Activated T-cell treated with anti-CD3 and anti-CD28 coated beads for 48 hours (primary cell): Measurements from ENCODE around the gene SNX7.

Experiments used
- DNase-seq: peaks from one replicate; pipeline ENCODE4 v3.0.0-alpha.2; 2020; ENCODE audit warnings: low read depth

SNX7 gene

DNA sequence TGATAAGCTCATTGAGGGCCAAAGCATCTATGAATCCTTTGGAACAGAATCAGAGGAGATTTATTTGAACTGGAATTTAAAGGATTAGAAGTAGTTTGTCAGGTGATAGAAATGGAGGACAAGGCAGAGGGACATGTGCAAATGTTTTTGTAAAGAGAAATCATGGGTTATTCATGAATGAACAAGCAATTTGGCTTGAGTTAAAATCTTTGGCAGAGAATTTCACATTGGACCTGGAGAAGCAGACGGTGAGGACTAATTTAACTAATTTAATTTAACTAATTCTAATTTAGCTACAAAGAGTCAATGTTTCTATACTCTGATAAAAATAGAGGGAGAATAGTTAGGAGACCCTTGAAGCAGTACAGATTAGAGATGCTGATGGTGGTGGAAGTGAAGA lies 36.3 kb downstream of the SNX7 start:
- DNase-seq: no peak

DNA sequence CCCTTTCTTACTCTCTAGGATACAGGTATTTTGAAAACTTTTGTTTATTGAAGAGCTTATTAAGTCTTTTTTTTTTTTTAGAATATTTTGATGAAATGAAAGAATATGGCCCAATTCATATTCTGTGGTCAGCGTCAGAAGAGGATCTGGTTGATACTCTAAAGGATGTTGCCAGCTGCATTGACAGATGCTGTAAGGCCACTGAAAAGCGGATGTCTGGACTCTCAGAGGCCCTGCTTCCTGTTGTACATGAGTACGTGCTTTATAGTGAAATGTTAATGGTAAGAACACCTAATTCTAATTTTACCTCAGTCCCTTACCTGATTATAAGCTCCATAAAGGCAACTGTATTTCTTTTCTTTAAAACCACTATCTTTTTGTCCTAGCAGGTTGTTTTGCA lies 37.1 kb downstream of the SNX7 start:
- DNase-seq: no peak

DNA sequence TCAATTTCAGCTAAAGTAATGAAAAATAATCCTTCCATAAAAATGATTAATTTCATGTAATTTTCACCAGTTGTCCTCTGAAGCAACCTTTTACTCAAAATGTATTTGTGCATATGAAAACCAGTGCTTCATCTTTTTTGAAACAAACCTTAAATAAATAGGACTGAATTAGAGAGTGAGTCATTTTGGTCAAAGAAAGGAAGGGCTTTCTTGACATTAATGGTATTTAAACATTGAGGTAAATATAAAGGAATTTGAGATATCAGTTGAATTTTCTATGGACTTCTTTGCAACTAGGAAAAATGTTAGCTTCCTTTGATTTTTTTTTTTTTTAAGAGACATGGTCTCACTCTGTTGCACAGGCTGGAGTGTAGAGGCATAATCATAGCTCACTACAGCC lies 38.7 kb downstream of the SNX7 start:
- DNase-seq: no peak

DNA sequence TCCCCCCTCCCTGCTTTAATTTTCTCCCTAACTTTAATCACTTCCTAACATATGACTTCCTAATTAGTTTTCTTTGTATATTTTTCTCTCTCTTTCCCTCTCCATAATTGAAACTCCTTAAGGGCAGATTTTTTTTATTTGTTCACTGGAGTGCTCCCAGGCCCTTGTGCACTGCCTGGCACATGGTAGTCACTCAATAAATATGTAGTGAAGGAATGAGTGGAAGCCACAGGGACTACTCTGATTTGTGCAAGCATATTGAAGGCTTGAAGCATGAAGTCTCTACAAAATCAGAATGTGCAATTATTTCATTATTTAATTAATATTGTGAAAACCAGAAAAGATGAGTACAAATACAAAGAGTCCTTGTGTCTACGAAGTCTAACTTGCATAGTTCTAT lies 41.5 kb downstream of the SNX7 start:
- no peak for DNase-seq

DNA sequence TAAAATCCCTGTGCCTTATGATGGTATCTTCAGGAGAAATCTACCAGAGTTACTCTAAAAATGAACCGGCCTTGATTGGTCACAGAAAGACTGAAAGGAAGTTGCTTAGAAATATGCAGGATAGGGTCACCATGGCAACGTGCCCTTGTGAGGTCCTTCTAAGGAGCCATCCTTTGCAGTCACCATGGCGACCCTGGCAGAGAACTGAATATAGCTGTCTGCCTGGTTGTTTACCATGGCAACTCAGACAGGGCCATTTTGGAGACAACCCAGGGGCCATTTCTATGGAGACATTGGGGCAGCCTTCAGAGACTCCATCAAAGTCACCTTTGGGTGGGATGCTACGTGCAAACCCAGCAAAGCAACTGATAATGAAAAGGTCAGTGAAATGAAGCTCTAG lies 43.0 kb downstream of the SNX7 start:
- DNase-seq: no peak

DNA sequence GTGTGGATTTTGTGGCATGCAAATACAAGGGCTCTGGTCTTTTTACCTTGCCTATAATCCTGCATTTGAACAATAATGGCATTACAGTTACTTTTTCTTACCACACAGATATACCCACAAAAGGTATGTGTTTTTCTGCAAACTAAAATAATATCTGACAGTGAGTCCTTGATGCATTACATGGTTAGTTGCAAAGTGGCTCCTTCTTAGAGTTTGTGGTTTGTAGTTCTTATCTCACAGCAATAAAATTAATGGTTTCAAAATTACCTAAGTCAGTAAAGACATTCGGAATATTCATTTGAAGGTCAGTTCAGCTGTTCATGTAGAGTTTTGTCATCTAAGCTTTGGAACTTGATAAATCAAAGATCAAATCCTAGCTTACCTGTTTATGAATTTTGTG lies 43.5 kb downstream of the SNX7 start:
- DNase-seq: no peak

DNA sequence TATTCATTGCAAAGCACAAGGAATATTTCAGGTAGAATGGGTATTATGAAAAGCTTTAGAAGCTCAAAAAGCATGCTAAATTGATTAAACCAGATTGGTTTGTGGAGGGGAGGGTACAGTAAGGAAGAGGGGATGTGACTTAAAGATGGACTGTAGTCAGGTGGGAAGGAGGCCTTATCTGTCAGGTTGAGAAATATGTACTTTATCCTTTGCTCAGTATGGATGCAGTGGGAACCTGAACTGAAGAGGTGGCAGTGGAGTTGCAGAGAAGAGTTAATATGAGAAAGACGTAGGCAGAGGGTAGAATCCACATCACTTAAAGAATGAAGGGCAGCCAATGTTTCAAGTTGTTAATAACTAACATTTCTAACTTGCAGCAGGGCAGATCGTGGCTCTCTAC lies 44.1 kb downstream of the SNX7 start:
- no peak for DNase-seq

DNA sequence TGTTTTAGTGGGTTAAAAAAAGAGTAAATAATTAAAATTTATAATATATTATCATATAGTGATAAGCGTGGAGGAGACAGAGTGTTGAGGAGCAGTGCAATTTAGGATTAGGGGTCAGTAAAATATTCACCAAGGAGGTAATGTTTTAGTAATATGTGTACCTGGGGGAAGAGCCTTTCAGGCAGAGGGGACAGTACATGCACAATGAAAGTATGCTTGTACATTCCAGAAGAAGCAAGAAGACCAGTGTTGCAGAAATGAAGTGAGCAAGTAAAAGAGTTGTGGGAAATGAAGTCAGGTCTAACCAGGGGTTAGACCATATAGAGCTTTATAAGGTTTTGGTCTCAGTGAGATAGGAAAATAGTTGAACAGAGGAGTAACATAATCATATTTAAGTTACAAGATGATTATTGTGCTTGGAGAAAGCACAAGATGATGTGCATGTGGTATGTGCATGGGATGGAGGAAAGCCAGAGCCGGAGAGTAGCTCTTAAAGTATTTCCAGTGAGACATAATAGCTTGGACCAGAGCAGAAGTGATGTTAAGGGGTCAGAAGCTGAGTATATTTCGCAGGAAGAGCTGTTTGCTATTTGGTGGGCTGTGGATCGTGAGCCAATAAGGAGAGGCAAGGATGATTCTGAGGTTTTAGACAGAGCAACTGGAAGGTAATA lies 44.8 kb downstream of the SNX7 start:
- DNase-seq: no peak

DNA sequence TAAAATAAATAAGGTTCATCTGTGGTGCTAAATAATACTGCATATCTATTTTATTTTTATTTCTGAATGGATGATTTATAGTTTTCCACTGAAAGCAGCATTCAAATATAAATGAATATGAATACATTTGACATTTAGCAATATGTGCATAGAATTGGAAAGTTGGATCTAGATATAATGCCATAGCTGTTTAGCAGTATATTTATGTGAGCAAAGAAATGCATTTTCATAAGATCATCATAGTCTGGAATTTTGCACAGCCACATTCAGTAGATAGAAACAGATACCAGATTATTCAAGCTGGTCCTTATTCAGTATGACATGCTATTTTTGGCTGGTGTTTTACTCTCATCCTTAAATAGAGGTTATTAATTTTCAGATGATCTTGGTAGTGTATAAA lies 46.0 kb downstream of the SNX7 start:
- DNase-seq: no peak

DNA sequence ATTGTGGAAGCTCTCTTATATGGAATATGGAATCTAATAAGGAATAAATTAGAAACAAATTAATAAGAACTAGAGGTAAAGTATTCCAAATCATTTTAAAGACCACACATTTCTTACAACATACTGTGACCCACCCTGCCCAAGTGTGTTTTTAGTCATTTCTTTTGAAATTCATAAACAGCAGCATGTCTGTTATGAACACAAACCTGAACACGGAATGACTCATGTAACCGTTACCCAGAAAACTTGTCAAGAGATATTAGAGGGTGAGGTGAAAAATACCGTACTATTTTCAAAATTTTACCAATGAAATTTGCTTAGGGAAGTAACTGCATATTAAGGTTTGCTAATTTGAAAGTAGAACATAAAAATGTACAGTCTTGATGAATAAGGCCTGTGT lies 48.4 kb downstream of the SNX7 start:
- no peak for DNase-seq

DNA sequence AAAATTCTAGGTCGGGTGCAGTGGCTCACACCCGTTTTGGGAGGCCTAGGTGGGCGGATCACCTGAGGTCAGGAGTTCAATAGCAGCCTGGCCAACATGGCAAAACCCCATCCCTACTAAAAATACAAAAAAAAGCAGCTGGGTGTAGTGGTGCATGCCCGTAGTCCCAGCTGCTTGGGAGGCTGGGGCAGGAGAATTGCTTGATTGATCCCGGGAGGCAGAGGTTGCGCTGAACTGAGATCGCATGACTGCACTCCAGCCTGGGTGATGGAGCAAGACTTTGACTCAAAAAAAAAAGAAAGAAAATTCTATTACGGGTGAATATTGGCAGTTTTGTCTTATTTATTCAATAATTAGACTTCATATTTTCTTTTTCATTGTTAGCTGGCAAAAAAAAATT lies 62.1 kb downstream of the SNX7 start:
- DNase-seq: no peak

DNA sequence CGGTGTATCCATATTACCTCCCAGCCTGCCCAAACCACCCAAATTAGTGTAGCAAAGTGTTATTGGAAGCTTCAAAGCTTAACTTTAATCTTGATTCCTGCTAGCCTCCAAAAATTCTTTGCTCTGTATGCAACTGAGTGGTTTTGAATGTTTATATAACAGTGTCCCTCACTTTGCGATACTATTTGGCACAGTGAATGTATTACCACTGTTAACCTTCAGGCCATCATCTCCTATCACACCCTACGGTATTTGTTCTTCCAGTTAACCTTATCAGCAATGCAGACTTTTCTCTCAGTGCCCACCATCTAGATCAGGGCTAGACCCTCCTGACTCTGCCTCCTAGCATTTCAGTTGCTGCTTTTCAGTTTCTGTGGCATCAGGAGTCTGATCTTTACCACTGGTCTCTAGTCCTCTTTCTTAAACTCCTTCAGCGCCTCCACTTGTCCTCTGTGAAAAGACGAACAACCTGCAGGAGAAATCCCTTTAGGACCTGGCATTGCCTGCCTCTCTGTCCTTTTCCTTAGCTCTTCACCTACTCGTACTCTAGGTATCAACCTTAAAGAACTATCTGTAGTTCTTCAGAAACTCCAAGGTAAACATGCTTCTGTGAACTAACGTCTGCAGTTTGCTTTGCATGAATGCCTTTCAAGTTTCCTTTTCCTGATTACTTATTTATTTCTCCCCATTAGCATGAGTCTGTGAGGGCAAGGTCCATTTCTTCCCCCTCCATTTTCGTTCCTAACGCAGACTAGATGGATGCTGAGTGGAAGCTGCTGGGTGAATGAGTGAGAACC lies 71.7 kb downstream of the SNX7 start:
- no peak for DNase-seq

DNA sequence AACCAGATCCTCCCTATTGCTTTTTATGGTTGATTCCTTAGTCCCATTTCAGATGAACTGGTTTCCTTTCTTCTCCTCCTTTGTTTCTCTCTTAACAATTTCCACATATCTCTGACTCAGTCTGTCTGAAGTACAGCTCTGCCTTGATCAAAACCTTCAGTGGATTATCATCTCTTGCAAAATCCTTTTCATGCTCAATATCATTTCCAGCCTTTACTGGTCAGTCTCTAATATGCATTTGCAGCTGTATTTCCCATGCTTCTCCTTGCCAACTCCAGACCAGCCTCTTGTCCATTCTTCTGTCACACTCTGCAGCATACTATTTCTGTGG lies 72.2 kb downstream of the SNX7 start:
- no peak for DNase-seq

DNA sequence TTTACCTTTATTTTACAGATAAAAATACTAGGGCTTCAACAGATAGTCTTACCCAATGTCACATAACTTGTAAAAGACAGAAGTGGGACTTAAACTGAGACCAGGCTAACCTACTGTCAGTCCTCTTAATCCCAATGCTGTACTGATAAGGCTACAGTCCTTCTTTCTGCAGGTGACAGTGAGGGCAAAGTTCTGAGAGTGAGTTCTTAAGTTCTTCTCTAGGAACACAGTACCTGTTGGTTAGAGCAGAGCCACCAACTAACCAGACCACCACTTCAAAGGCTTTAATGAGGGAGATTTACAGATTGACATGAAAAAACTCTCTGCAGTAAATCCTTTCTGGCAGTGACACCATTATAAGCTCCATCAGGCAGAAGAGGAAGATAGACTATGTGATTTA lies 74.2 kb downstream of the SNX7 start:
- DNase-seq: no peak

DNA sequence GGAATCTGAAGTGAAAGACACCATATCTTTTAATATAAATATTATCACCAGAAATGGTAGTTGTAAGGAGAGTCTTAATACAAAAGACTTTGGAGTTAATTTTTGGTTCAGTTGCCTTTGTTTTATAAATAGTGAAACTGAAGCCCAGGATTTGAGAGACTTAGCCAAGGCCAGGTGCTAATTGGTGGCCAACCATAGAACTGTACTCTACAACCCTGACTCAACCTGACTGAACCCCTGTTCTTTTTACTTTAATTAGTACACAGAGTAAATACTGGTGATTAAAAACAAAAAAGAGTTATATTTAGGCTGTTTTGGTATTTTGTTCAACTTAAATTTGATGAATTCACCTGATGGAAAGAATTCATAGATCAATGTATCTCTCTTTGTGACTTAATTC lies 76.3 kb downstream of the SNX7 start:
- no peak for DNase-seq

DNA sequence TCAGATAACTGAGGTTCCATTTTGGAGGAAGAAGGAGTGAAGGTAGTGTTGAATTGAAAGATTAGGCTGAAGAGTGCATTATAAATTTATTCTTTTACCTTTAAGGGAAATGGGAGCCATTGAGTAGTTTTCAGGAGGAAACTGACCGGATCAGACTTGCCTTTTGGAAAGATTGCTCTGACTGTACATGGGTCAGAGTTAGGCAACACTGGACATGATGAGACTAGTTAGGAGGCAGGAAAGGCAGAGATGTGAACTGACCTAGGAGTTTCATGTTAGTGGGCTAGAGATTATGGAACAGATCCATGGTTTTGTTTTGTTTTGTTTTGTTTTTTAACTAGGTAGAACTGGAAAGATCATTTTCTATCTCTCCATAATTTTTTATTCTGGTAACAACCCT lies 78.2 kb downstream of the SNX7 start:
- no peak for DNase-seq

DNA sequence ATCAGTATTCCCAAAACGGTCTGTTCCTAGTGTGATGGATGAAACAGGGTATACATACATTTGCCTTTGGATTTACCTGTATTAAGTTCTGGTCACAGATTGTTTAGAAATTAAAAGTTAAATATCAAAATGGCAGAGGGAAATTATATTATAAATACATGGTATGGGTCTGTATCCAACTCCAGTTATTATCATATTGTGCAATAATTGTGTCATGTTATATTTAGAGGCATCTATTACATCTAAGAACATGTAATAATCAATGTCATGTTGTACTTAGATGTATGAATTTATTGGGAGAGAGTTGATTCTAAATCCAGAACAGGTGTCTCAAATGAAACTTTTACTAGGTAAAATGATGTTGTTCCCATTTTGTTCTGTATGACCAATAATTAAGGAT lies 79.6 kb downstream of the SNX7 start:
- no peak for DNase-seq

DNA sequence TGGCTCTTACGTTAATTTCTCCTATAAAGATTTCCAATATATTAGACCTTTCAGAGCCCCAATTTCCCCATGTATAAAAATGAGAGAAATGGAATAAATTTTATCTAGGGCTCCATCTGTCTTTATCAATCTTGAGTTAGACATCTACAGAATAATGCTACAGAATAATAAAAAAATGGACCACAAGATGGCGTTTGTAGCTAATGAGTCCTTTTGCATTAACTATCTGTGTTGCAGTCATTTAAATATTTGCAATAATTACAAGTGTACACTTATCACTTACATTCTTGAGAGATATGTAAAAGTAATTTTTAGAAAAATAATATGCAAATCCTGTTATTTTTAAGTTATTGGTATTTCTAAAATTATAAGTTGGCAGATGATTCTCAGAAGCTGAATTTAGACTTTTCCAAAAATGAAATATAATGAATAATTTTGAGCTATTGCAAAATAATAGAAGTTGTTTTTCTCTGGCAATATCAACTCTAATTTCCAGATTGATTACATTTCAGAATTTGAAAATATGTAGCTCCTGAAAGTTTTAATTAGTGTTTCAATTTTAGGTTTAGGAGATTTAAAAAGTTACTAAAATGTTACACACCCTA lies 87.7 kb downstream of the SNX7 start:
- DNase-seq: no peak

DNA sequence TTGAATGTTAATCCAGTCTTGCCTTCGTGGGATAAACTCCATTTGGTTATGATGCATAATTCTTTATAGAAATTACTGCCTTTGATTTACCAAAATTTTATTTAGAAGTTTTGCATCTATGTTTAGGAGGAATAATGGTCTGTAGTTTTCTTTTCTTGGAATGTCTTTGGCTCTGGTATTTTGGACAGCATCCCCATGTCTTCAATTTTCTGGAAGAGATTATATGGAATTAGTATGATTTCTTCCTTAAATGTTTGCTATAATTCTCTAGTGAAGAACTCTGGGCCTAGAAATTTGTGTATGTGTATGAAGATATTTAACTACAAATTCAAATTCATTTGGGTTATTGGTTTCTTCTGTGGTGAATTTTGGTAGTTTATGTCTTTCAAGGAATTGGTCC lies 92.7 kb downstream of the SNX7 start:
- DNase-seq: no peak

DNA sequence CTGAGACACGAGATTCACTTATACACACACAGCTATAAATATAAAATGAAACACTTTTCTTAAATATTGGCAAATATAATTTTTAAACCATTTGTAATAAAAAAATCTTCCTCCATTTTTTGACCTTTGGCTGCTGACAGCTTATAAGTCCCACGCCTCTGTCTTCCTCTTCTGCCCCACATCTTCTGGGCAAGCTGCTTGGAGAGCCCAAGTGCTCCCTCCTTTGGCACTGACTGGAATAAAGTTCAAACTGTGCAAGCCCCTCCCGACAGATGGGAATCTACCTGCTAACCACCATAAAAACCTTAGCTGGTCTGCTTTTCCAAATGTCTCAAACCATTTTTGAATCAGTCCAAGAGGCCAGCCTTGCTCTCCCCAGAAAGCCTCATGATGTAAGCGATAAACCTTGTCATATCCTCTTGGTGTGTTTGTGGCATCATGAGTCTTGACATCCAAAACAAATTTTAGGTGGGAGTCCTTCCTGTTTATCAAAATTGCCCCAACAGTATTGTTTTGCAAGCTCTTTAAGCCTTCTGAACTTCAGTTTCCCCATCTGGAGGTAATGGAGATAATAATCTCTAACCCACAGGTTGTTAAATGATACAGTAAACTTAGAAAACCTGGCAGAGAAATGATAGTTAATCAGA lies 99.8 kb downstream of the SNX7 start:
- DNase-seq: no peak

DNA sequence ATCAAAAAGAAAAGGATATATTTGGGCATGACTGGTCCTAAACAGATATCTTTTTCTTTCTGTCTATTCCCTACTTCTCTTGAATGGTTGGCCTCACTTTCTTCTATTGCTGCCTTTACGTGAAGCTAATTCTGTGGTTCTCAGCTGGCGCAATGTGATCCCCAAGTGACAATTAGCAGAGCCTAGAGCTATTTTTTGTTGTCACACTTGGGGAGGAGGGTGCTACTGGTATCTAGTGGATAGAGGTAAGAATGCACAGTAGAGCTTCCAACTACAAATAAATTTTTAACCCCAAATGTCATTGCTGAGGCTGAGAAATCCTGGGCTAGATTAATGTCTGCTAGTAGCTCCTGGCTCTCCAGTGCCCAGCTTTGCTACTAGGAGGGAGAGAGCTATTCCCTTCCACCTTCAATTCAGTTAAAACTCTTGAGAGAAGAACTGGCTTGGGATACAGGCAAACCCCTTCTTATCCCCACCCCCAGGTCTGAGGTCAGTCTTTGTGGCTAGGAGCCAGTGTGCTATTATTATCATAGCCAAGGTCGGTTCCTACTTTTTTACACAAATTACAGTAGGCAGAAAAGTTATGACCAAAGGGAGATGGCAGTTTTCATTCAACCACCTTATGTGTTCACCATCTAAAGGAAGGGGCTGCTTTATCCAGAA lies 102.1 kb downstream of the SNX7 start:
- DNase-seq: no peak

DNA sequence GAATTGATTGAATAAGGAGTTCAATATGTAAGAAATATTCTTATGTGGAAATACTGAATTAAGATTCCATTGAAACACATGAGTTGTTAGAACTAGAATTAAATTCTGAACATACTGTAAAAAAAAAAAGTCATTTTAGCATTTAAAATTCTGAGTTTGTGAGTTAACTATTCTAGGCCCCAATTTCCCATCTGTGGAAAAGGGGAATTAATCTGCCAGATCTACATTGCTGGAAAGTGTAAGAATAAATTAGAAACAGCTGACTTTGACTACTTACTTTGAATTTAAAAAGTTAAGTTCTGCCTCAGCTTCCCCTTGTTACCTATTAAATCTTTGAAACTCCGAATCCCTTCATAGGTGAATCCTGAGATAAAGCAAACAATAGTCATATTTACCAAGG lies 103.0 kb downstream of the SNX7 start:
- no peak for DNase-seq

DNA sequence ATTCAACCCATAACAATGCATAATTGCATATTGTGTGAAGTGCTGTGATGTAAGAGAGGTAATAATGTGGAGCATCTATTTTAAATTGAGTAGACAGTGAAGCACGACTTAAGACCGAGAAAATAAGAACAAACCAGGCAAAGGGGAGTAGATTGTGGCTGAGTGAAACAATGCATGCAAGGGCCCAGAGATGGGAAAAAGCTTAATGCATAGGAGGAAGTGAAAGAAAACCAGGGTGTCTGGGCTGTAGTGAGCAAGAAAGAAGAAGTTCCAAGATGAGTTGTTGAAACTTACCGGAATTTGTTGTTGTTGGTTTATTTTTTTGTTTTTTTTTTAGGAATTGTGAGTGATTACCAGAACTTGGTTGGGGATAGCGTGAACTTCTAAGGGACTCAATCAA lies 104.7 kb downstream of the SNX7 start:
- DNase-seq: no peak
